ENCODE results near the gene AKAP13.
"Not testable (repeated sequence)": the region's sequence is repeated elsewhere in the genome, so short reads cannot be mapped to it uniquely, and the experiment has no call there.

AKAP13 gene

DNA sequence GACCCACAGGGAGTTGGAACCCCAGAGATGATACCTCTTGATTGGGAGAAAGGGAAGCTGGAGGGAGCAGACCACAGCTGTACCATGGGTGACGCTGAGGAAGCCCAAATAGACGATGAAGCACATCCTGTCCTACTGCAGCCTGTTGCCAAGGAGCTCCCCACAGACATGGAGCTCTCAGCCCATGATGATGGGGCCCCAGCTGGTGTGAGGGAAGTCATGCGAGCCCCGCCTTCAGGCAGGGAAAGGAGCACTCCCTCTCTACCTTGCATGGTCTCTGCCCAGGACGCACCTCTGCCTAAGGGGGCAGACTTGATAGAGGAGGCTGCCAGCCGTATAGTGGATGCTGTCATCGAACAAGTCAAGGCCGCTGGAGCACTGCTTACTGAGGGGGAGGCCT is 201.1 kb downstream of the AKAP13 start:
- DNase-seq, result no peak

DNA sequence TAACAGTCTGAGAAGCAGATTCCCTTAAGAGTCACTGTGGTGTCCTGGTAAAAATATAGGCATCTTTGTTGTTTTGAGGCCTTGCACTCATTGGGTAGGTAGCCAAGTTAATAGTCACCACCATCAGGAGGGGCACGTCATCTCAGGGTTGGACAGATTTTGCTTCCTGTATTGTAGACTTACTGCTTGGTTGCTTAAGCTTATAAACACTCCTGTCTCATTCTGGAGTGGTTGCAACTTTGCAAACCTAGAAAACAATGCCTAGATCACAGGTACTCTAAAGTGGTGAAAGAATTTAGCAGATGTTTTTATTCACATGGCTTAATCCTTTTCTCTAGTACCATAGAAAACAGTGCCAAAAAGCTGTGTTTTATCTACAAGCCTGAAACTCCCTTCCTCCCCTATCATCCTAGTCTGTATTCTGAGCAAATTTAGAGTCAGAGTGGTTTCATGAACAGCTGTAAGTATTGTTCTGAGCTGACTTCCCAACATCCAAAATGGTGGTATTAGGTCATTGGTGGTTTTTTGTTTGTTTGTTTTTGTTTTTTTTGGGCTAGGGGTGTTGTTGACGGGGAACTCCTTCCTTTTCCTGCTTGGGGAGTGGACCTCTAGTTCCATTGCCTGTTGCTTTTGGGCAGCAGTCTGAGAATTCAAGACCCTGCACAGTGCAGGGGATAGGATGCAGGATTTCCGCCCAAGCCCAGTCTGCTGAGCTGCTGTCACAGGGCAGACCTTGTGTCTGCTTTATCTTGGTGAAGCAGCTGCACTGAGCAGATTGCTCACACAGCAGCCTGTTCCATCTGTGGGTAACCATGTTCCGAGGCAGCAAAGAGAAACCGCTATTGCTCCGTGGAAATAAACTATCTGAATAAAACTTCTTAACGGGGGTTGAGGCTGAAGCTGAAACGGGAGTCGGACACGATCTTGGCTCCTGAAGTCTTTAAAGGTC is 202.0 kb downstream of the AKAP13 start:
- no peak for DNase-seq

DNA sequence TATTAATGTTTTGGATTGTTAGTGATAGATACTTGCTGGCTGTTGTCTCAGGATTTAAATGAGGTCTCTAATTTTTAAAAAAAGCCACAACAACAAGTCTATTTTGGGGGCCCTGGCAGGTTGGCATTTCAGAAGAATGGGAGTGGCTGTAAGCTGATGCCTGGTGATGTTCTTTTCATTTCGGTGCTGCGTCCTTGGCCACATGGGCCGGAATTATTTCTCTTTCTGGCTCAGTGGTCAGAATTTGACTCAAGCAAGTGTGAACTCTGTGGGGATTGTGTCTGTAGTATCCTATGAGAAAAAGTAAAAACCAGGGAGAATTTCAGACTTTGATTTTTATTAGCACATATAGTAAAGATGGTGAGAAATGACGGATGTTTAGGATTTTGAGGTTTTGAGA is 203.0 kb downstream of the AKAP13 start:
- no peak for DNase-seq

DNA sequence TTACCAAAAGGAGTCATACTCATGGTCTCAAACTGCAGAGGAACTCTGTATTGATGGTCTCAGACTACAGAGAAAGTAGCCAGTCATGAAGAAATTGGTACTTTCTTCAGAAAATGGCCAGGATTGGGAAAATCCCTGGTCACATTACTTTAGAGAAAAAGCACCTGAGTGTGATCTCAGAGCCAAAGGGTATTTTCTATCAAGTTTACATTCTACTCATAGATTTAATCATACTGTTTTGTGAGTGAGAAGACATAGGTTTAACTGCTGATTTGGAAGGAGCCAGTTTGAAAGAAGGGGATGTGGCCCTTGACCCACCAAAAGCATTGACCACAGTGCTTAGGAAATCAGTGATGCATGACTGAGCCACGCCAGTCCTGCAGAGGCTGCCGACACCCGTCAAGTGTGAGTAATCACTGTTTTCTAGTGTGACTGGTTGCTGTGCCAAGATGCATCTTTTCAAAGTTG is 203.6 kb downstream of the AKAP13 start:
- peak in 1 of 2 experiments; percentile 4 for DNase-seq

DNA sequence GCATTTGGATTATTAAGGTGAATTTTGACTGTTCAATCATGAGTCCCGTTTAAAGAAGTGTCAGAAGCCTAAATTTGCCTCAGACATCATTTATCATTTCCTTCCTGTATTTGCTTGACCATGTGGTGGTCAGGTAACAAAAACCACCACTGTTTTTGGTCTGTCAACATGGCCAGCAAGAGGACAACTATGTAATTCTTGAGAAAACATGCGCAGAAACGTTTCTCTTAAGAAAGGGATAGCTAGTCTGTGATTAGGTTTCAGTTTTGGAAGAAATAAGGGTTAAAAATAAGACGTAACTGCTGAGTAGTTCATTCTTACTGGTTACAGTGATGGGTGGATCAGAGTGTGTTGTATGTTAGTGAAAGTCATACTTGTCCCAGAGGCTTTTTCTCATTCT is 204.5 kb downstream of the AKAP13 start:
- no peak for DNase-seq

DNA sequence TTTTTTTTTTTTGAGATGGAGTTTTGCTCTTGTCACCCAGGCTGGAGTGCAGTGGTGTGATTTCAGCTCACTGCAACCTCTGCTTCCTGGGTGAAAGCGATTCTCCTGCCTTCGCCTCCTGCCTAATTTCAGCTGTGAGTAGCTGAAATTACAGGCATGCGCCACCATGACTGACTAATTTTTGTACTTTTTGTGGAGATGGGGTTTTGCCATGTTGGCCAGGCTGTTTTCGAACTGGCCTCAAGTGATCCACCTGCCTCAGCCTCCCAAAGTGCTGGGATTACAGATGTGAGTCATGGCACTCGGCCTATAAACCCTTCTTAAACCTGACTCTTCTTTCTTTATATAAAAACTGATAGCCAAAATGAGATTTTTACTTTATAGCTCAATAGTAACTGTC is 205.8 kb downstream of the AKAP13 start:
- DNase-seq, result not testable (repeated sequence)

DNA sequence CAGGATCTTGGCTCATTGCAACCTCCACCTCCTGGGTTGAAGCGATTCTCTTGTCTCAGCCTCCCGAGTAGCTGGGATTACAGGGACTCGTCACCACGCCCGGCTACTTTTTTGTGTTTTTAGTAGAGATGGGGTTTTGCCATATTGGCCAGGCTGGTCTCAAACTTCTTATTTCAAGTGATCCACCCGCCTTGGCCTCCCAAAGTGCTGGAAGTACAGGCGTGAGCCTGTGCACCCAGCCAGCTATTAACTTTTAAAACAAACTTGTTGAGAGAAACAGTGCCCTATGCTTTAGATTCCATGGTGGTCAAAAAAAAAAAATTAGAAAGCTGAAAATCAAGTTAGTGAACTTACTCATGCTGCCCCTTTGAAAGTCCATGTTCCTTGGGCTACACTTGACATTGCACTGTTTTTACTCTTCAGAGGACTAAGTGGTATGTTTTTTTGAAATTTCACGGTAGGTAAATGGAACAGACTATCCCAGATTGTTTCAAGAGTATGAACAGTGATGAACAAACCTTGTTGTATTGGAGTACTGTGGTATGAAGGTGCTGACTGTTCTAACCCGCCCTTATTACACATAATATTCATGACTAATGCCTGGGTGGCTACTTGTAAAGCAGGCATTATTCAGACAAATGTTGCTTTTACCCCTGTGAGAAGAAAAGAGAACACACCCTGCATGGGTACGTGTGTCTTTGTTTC is 207.5 kb downstream of the AKAP13 start:
- no peak for DNase-seq

DNA sequence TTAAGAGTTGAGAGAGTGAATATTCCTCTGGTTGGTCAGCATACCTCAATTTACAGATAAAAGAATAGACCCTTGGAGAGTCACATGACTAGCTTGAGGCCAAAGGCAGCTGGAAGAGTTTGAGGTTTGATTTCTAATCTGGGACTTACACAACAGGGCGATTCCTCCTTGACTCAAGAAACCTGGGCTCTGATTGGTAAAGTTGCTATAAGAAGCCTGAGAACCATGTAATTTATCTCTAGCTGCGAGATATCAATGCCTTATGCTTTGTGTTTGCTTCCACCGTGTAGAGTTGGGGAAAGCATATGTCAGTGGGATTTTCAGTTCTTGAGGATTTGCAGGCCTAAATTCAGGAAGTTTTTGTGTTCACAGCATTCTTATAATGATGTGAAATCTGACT is 208.3 kb downstream of the AKAP13 start:
- DNase-seq, result no peak

DNA sequence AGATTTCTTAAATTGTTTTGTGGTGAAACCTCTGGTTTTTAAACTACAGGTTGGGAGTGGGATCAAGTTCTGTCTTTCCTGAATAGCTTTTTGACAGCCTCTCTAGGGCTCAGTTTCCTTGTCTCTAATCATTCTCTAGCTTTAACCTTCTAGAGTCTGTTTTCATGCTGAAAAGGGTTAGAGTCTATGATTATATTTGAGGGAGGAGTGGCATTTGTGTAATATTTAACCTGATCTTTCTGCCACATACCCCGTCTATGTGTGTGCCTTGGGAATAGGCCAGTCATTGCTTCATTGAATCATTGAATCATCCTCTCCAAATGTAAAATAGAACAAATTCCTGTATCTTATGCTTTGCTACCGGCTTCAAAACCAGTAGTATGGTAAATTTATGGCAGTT is 209.4 kb downstream of the AKAP13 start:
- no peak for DNase-seq

DNA sequence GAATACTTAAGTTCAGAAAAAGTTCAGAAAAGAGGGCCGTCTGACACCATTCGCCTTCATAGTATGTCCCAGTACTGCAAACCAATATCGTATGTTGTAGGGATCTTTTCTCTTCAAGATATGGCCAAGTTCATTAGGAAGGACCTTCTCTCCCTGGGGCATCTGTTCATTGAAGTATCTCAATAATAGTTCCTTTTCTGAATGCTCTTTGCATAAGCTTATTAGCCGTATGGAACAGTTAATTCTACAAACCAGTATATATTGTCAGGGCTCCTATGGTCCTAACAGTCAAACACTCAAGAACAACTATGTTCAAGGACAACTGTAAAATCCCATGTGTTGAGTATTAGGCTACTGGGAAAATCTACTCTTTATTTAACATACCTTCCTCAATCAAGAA is 211.2 kb downstream of the AKAP13 start:
- no peak for DNase-seq

DNA sequence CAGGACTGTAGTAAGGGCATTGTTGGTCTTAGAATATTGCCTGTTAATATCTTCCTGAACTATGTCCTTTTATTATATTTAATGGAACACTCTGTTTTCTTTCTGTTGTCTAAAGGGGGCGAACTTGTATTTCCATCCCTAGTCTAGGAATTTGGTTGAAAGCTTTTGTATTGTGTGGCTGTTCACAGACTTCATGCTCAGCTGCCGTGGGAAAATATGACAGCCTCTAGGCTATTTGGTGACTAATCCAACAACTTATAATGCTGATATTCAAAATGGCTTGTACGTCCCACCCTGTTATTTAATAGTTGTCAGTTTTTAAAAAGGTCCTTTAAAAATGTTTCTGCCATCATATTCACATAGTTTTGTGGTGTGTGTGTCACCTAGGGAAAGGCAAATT is 211.7 kb downstream of the AKAP13 start:
- DNase-seq, result no peak

DNA sequence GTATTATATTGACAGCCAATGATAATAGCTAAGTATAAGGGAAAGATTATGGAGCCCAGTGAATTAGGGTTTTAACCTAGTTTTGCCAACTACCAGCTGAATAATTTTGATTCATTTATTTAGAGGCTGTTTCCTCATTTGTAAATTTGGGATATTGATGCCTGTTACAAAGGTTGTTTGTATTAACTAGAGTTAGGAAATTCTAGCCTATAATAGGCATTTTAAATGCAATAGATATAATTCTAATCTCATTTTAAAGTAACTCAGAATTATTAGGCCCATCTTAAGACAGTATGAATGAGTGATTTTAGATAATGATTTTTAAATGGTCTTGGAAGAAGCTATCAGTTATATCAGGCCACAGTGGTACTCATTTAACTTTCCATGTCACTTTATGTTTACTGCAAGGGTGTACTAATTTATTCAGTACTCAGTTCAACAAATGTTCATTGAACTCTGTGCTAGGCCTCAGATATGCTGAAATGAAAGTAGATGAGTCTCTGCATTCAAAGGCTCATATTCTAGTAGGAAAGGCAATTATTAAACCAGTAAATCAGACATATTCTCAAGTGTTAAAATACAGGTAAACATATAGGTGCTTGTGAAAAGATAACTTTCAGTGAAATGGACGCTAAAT is 213.5 kb downstream of the AKAP13 start:
- no peak for DNase-seq

DNA sequence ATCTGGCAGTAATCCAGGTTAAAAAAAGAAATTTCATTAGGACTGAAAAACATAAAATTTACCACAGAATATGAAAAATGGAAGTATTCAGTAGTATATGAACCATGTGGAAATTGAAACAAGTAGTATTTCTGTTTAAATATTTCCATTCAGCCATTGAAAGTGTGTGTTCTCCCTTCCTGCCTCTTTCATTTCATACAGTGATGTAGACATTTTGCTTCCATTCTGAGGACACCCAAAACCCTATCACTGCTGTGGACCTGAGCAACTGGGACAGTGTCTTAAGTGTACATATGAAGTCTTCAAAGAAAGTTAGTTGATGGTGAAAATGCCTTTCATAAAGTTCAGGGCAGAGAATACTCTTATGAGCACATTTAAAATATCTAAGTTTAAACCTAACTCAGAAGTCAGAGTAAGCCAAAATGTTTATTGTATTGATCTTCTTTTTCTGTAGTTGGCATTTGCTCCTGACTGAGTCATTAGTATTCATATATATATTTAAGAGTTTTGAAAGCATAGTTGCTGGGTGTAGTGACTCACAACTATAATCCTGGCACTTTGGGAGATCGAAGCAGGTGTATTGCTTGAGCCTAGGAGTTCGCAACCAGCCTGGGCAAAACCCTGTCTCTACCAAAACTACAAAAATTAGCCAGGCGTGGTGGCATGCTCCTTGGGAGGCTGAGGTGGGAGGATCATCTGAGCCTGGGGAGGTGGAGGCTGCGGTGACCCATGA is 215.6 kb downstream of the AKAP13 start:
- DNase-seq, result no peak

DNA sequence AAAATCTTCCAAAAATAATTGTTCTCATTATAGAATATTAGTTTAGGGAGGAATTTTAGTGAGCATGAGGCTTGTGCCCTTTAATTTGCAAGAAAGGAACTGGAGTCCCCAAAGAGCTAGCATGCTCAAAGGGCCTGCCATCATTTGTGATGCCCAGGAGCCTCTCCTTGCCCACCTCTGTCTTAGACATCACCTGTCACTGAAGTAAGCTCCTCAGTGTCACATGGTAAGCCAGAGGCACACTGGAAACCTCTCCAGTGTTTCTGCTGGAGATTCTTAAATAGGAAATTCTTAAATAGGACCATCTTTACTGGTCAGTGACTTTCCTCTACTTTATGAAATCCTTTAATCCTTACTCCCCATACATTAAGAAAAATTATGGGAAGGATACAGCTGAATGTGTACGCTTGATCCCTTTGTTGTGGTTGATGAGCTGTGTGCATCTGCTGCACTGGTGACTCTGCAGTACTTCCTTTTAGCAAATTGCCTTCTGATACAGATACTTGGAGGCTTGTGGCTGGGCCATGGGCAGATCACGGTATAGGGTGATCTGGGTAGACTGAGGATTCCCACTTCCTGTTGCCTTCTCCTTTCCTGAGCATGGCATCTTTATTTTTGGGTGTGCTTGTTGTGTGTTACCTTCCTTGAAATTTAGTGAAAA is 216.9 kb downstream of the AKAP13 start:
- no peak for DNase-seq

DNA sequence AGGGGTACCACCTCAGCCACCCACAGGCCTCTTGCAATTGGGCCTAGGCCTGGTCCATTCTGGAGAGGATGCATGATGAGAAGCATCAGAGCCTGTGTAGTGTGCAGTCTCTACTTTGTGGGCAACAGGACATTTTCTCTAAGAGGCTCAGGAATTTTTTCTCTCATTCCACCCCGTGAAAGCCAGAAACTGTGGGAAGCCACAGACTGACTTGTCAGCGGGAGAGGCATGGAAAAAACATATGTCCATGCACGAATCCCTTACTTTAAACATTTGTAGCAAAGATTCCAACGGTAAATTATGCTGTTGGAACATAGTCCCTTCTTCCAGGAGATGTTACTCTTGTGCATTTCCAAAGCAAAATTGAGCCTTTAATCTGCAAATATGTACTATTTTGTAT is 217.8 kb downstream of the AKAP13 start:
- DNase-seq, result no peak

DNA sequence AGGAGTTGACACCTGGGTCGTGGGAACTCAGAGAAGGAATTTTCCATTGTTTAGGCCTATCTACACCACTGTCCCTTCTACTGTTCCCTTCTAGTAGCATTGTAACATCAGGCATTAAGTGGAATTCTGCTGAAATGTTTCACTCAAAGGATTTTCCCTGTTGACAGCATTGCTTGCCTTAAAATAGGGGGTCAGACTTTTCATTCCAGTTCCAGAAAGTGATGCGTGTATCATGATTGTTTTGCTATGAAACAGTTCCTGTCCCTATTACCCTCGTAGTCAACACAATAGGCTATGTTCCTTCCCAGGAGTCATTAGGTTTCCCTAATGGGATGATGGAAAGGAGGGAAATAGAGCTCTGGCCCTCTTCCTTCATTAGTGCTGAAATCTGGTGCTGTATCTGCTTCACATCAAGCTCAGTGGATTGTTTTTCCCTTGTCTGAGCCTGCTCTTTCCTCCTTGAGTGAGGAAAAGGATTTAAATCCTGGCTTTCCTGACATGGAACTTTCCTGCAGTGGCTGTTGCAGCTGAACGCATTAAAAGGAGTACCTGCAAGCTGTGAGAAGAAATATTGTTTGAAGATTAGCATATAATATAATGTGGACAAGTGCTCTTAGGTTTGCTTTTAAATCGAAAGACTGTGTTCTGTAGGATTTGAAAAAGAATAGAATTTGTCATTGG is 218.5 kb downstream of the AKAP13 start:
- no peak for DNase-seq

DNA sequence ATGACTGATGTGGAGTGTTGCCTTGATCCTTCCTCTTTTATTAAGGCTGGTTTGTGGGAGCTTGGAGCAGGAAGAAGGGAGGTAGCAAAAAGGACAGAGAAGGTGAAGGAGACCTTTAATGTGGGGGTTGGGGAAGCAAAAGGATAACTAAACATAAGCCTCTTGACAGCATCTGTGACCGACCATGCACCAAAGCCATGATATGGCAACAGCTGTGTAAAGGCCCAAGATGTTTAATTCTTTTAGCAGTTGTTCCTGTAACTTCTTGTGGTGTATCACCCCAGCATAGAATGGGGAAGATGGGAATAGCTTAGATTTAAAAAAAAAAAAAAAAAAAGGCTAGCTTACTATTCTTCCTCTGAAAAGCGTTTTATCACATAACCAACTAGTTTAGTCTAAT is 219.6 kb downstream of the AKAP13 start:
- DNase-seq, result no peak

DNA sequence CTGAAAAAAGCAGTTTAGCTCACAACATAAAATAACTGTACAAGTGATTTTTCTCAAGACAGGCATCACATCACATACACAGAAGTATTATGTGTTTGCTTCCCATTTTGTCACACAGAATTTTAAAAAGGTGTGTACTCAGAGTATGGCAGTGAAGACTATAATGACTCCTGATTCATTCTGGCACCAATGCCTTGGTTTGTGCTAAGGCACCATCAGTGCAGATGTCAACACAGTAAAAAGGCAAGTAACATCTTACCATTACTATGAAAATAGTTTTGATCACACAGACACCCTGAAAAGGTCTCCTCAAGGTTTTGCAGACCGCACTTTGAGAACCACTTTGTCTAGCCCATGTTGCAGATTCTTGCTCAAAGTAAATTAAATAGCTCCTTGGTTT is 222.8 kb downstream of the AKAP13 start:
- DNase-seq, result no peak

DNA sequence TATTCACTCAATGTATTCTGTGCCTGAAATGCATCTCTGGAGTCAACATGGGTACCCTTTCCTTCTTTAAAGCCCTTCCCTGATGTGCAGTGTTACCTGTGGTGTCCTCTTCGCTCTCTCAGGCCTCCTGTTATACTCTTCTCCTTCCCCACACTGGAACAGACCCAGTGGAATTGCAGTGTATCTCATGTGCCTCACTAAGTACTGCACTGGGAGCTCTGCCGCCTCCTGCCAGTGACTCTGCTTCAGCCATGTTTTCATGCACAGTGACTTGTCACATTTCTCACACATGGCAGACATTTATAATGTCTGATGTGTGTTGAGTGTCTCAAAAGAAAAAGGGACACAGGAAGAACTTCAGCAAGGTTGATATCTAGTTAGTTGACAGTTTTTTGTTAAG is 223.3 kb downstream of the AKAP13 start:
- DNase-seq, result no peak

DNA sequence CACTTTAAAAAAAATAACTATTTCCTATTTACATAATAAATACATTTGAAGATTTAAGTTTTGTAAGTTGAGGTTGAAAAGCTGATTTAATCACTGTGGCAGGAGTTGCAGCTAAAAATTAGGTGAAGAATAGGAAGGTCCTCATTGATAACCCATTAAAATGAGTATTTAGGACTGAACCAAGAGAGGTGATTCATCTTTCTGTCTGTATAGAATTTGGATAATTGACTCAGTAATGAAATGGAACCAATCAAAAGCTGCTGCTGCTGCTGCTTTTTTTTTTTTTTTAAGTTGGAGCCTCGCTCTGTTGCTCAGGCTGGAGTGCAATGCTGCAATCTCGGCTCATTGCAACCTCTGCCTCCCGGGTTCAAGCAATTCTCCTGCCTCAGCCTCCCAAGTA is 223.8 kb downstream of the AKAP13 start:
- no peak for DNase-seq

DNA sequence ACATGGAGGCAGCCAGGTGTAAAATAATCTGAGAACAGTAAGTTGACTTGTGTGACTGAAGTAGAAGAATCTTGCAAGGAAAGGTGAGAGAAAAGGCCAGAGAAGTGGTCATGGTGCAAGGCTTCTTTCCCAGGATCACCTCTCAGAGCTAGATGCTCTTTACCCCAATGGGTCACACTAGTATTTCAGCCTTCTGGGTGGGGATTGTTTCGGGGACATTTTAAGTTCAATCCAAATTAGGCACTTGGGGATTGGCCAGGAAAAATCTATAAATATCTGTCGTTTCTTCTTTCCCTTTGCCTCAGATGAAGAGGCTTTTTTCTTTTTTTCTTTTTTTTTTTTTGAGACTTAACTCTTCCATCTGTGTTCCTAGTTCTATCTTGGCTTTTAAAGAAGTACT is 226.3 kb downstream of the AKAP13 start:
- DNase-seq, result no peak

All from NCI-H187 (cell line).